ENCODE results near the gene LANCL2.
A peak's percentile ranks its signal among the peaks of the same experiment; 100 is the strongest.

The LANCL2 gene, protein sequence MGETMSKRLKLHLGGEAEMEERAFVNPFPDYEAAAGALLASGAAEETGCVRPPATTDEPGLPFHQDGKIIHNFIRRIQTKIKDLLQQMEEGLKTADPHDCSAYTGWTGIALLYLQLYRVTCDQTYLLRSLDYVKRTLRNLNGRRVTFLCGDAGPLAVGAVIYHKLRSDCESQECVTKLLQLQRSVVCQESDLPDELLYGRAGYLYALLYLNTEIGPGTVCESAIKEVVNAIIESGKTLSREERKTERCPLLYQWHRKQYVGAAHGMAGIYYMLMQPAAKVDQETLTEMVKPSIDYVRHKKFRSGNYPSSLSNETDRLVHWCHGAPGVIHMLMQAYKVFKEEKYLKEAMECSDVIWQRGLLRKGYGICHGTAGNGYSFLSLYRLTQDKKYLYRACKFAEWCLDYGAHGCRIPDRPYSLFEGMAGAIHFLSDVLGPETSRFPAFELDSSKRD

DNA sequence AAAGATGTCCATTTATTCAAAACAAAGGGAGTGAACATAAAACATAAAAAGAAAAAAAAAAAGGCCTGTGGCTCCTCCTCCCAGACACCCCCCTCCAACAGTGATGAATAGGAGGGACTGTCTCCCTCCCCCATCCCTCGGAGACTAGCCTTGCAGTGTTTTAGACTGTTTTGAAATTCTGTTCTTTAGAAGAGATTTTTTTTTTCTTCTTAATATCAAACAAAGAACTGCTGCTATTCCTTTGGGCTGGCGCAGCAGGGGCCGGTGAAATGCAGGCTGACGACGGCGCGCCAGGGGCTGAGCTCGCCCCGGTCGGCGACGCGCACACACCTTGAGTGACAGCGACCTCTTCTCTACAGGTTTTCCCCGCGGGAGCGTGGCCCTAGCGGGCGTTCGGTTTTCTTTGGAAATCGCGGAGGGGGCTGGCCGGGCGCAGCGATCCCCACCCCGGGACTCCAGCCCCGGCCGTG is at the start of gene LANCL2:
LANCL2 (plus strand) TSS at position 133 of the 470 bp plus-strand sequence. CDS start 689 bp downstream, outside the sequence.
- H3K27ac Mint-ChIP-seq = peak within 1 kb of the TSS; percentile 94
- DNase-seq (ENCODE audit: low spot score in 2 of 2) (no peak), ATAC-seq (ENCODE audit: low read depth) (peak; percentile 12)
- H3K4me3 Mint-ChIP-seq = peak within 1 kb of the TSS; percentile 78
- peaks cover 14% of the 10 kb centered on the region for H3K4me1 Mint-ChIP-seq
- H3K27me3 Mint-ChIP-seq = no peaks in the 10 kb centered on the region
- H3K9me3 Mint-ChIP-seq = no peaks in the 10 kb centered on the region
- no peaks in the 10 kb centered on the region for H3K36me3 Mint-ChIP-seq

GRCh38 chr7:55325371-55325792 is 39.8 kb upstream of the LANCL2 start:
- ATAC-seq (ENCODE audit: low read depth) (no peak), DNase-seq (ENCODE audit: low spot score in 2 of 2) (no peak)
- no peak overlapping the region for H3K27ac Mint-ChIP-seq
- peaks cover 4% of the 10 kb centered on the region for H3K9me3 Mint-ChIP-seq
- H3K4me1 Mint-ChIP-seq = no peaks in the 10 kb centered on the region
- peaks cover 9% of the 10 kb centered on the region for H3K27me3 Mint-ChIP-seq
- no peaks in the 10 kb centered on the region for H3K36me3 Mint-ChIP-seq
- no peak overlapping the region for H3K4me3 Mint-ChIP-seq

DNA sequence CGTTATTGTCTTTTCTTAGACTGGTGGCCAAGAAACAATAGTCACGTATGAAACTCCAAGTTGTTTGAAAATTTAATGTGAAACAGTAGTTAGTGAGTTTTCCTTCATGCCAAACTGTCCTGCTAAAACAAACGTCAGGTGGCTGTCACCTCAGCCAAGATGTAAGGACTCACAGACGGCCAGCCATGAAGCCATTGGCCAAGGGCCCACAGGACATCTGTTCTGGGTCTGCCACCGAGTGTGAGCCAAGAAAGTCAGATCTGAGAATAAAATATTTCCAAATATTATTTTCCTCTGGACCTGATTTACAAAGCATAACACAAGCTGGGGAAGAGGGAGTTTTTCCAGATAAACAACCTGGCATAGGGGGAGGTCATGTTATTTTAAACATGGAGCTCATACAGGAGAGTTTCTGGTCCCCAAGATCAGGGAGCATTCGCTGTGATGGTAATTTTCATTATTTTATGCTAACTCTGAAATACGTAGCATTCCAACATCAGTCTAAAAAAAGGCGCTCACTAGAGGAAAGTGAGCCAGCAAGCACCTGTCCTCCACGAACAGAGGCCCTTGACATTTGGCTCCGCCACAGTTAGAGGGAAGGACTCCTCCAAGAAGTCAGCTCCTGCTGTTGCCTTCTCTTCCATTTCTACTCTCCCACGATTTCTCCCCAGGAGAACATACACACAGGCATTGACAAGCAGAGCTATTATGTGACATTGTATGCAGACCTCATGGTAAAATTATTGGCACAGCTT is 38.9 kb upstream of the LANCL2 start:
- no peaks in the 10 kb centered on the region for H3K36me3 Mint-ChIP-seq
- DNase-seq (ENCODE audit: low spot score in 2 of 2) (no peak), ATAC-seq (ENCODE audit: low read depth) (no peak)
- peaks cover 7% of the 10 kb centered on the region for H3K27me3 Mint-ChIP-seq
- H3K27ac Mint-ChIP-seq = no peak overlapping the region
- H3K4me3 Mint-ChIP-seq = no peak overlapping the region
- no peaks in the 10 kb centered on the region for H3K4me1 Mint-ChIP-seq
- peaks cover 2% of the 10 kb centered on the region for H3K9me3 Mint-ChIP-seq

GRCh38 chr7:55326945-55327626 is 38.1 kb upstream of the LANCL2 start:
- Mint-ChIP-seq H3K27ac (no peak overlapping the region), H3K36me3 (no peaks in the 10 kb centered on the region), H3K4me3 (no peak overlapping the region), H3K9me3 (no peaks in the 10 kb centered on the region), H3K27me3 (peaks cover 2% of the 10 kb centered on the region), H3K4me1 (no peaks in the 10 kb centered on the region)
- DNase-seq (ENCODE audit: low spot score in 2 of 2) (no peak), ATAC-seq (ENCODE audit: low read depth) (no peak)

DNA sequence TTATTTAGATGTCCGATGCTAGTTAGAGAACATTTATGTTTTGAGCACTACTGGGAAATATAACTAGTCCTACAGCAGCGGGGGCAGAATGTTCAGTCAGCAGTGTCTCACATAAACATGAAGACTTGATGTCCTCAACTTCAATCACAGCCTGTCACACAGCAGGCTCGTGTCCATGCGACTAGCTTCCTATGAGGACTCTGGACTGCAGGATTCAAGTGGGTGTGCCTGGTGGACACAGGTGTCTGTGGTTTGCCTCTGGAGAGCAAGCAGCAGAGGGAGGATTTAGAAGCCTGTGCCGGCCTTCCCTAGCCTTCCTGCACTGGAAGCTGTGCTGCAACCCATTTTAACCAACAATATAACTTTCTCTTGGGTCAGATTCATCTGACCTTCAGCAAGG is 30.0 kb upstream of the LANCL2 start:
- peaks cover 2% of the 10 kb centered on the region for H3K4me1 Mint-ChIP-seq
- no peak overlapping the region for H3K4me3 Mint-ChIP-seq
- ATAC-seq (ENCODE audit: low read depth) = no peak
- no peak for DNase-seq (ENCODE audit: low spot score in 2 of 2)
- H3K27ac Mint-ChIP-seq = no peak overlapping the region
- peaks cover 2% of the 10 kb centered on the region for H3K27me3 Mint-ChIP-seq
- no peaks in the 10 kb centered on the region for H3K36me3 Mint-ChIP-seq
- no peaks in the 10 kb centered on the region for H3K9me3 Mint-ChIP-seq

DNA sequence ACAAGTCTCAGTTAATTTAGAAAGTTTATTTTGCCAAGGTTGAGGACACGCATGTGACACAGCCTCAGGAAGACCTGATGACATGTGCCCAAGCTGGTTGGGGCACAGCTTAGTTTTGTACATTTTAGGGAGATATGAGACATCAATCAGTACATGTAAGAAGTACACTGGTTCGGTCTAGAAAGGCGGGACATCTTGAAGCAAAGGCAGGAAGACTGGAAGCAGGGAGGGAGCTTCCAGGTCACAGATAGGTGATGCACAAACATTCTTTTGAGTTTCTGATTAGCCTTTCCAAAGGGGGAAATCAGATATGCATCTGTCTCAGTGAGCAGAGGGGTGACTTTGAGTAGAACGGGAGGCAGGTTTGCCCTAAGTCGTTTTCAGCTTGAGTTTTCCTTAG is 29.4 kb upstream of the LANCL2 start:
- Mint-ChIP-seq H3K27me3 (peaks cover 2% of the 10 kb centered on the region), H3K4me1 (peaks cover 2% of the 10 kb centered on the region), H3K27ac (no peak overlapping the region), H3K4me3 (no peak overlapping the region), H3K36me3 (no peaks in the 10 kb centered on the region), H3K9me3 (no peaks in the 10 kb centered on the region)
- DNase-seq (ENCODE audit: low spot score in 2 of 2) = no peak
- ATAC-seq (ENCODE audit: low read depth) = no peak

- H3K4me1 Mint-ChIP-seq = peaks cover 2% of the 10 kb centered on the region
- ATAC-seq (ENCODE audit: low read depth) (no peak), DNase-seq (ENCODE audit: low spot score in 2 of 2) (no peak)
- H3K27ac Mint-ChIP-seq = no peak overlapping the region
- peaks cover 4% of the 10 kb centered on the region for H3K27me3 Mint-ChIP-seq
- H3K4me3 Mint-ChIP-seq = no peak overlapping the region
- no peaks in the 10 kb centered on the region for H3K36me3 Mint-ChIP-seq
- no peaks in the 10 kb centered on the region for H3K9me3 Mint-ChIP-seq
These were observed 28.6 kb upstream of the LANCL2 start for GRCh38 chr7:55336540-55336939.

DNA sequence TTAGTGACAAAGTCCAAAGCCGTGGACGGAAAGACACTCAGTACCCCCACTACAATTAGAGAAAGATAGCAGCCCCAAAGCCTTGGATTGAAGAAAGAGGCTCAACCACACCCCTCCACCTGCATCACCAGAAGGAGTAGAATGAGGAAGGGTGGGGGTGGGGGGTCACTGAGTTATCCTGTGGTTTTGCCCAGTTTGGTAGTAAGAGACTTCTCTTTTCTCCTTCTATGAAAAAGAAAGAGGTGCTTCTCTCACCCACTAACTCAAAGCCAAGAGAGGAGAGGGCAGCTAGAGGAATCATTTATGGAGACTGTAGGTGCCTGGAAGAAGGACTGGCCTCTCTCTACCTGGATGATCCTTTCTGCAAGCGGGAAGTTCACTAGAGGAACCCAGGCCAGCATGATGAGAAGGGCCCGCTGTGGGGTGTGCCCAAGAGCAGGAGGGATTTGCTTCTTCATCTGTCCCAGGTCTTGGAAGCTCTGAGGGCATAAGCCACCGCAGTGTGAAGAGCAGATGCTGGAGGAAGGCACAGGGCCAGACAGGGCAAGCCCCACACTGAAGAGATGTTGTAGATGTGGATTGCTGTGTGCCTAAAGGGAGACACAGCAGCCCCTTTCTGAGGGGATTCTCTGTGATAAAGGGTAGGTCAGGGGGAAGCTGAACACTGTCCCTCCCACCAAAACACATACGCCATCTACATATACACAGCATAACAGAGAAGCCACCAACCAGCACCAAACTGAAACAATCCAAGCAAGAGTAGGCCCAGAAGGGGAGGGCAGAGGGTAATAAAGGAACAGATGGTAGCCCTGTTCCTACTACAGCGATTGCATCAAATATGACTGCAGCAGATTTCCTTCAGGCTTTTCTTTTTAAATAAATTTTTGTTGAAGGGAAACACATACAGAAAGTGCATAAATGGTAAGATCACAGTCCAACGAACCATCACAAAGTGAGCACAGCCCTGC is 25.8 kb upstream of the LANCL2 start:
- DNase-seq (ENCODE audit: low spot score in 2 of 2) = no peak
- Mint-ChIP-seq H3K36me3 (no peaks in the 10 kb centered on the region), H3K4me1 (peaks cover 2% of the 10 kb centered on the region), H3K9me3 (no peaks in the 10 kb centered on the region), H3K27me3 (peaks cover 2% of the 10 kb centered on the region), H3K4me3 (no peak overlapping the region), H3K27ac (no peak overlapping the region)
- no peak for ATAC-seq (ENCODE audit: low read depth)

DNA sequence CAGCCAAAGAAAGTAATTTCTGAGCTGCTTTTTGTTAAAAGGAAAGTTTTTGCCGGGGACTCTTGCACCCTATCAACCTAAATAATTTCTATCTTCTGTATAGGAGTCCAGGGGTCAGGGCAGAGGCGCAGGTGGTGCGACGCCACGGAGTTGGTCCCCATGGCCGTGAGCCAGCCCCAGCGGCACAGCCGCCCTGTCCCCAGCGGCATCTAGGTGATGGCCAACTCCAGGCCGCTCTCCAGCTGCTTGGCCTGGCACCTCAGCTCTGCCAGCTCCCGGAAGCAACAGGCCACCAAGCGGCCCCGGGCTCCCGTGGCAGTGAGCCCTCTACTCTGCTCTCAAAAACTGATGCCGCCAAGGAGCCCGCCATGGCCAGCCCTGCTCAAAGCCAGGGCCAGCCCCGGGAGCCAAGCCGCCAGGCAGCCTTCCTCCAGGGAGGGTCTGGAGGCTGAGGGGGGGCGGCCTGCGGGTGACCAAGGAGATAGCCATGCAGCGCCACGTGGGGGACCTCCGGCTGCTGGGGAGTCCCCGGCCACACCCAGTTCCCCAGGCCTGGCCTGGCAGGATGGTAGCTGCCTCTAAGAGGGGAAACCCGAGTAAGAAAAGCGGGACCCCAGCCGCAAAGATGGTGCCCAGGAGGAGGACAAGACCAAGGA is 22.8 kb upstream of the LANCL2 start:
- ATAC-seq (ENCODE audit: low read depth) = no peak
- H3K4me3 Mint-ChIP-seq = no peak overlapping the region
- H3K4me1 Mint-ChIP-seq = peaks cover 2% of the 10 kb centered on the region
- no peak overlapping the region for H3K27ac Mint-ChIP-seq
- DNase-seq (ENCODE audit: low spot score in 2 of 2) = no peak
- no peaks in the 10 kb centered on the region for H3K9me3 Mint-ChIP-seq
- H3K36me3 Mint-ChIP-seq = peaks cover 2% of the 10 kb centered on the region
- peaks cover 2% of the 10 kb centered on the region for H3K27me3 Mint-ChIP-seq

GRCh38 chr7:55343002-55343781 is 21.9 kb upstream of the LANCL2 start:
- Mint-ChIP-seq H3K27ac (no peak overlapping the region), H3K4me1 (peaks cover 2% of the 10 kb centered on the region), H3K4me3 (no peak overlapping the region), H3K9me3 (no peaks in the 10 kb centered on the region), H3K36me3 (peaks cover 2% of the 10 kb centered on the region), H3K27me3 (peaks cover 4% of the 10 kb centered on the region)
- DNase-seq (ENCODE audit: low spot score in 2 of 2) = no peak
- ATAC-seq (ENCODE audit: low read depth) = no peak

GRCh38 chr7:55343860-55344606 is 21.1 kb upstream of the LANCL2 start:
- H3K4me1 Mint-ChIP-seq = peaks cover 2% of the 10 kb centered on the region
- peaks cover 4% of the 10 kb centered on the region for H3K27me3 Mint-ChIP-seq
- DNase-seq (ENCODE audit: low spot score in 2 of 2) (no peak), ATAC-seq (ENCODE audit: low read depth) (no peak)
- H3K9me3 Mint-ChIP-seq = no peaks in the 10 kb centered on the region
- no peak overlapping the region for H3K4me3 Mint-ChIP-seq
- peaks cover 2% of the 10 kb centered on the region for H3K36me3 Mint-ChIP-seq
- H3K27ac Mint-ChIP-seq = no peak overlapping the region

DNA sequence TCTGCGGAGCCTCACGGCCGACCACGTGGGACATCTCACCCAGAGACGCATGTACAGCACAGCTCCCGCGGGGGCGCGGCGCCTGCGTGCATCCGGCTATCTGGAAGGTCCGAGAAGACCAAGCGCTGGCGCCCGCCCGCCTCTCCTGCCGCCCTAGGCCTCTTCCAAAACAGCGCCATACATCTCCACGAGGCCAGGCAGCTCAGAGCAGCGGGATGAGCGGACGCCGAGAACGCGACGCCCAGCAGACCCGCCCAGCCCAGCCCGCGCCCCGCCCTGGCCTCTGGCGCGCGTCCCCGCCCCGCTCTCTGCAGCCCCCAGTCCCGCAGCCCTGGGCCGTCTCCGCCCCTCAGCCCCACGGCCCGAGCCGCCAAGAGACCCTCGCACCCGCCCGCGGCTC is 20.3 kb upstream of the LANCL2 start:
- peaks cover 6% of the 10 kb centered on the region for H3K27me3 Mint-ChIP-seq
- DNase-seq (ENCODE audit: low spot score in 2 of 2) = no peak
- H3K9me3 Mint-ChIP-seq = no peaks in the 10 kb centered on the region
- H3K27ac Mint-ChIP-seq = no peak overlapping the region
- no peak overlapping the region for H3K4me3 Mint-ChIP-seq
- ATAC-seq (ENCODE audit: low read depth) = no peak
- H3K36me3 Mint-ChIP-seq = peaks cover 2% of the 10 kb centered on the region
- H3K4me1 Mint-ChIP-seq = peaks cover 2% of the 10 kb centered on the region
